ENCODE data around the gene MAX.

The MAX gene

GRCh38 chr14:65104791-65105190, 2.5 kb upstream of the MAX start:
- TF ChIP-seq CTCF (IDR thresholded peaks at IDR 0.05; ENCODE audit: extremely low read depth, missing control alignments): no peak
- no peak for DNase-seq (ENCODE audit: low spot score)

- DNase-seq (ENCODE audit: low spot score): no peak
- no peak for TF ChIP-seq CTCF (IDR thresholded peaks at IDR 0.05; ENCODE audit: extremely low read depth, missing control alignments)
These were observed 938 bp upstream of the MAX start for GRCh38 chr14:65103150-65103760.

DNA sequence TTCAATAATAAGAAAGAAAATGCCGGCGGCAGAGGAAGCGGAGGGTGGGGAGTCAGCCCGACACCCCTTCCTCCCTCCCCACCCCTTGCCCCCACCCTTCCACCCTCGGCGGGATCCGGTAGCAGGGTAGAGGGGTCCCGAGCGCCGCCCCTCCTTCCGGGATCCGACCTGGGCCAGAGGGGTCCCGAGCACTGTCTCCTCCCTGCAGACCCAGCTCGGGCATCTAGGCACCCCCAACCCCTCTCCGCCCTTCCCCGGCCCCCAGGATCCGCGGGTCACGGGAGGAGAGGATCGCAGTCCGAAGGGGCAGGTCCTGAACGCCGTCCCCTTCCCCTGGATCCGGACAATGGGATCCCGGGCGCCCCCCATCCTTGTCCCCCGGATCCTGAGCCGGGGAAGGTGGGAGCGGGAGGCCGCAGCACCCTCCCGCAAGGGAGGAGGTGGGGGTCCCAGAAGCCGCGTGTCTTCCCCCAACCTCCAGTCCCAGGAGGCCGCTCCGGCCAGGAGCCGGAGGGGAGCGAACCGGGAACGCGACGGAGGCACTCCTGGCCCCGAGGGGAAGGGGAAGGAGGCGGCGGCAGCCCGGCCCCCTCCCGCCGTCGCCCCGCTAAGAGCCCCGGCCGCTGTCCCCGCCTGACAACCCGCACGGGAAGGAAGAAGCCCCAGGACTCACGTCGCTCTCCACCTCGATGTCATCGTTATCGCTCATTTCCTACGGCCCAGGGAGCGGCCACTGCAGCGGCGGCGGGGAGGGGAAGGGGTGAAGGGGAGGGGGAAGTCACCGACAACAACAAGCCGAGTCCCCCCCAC, 481 bp downstream of the MAX start:
- DNase-seq (ENCODE audit: low spot score): no peak
- no peak for TF ChIP-seq CTCF (IDR thresholded peaks at IDR 0.05; ENCODE audit: extremely low read depth, missing control alignments)

DNA sequence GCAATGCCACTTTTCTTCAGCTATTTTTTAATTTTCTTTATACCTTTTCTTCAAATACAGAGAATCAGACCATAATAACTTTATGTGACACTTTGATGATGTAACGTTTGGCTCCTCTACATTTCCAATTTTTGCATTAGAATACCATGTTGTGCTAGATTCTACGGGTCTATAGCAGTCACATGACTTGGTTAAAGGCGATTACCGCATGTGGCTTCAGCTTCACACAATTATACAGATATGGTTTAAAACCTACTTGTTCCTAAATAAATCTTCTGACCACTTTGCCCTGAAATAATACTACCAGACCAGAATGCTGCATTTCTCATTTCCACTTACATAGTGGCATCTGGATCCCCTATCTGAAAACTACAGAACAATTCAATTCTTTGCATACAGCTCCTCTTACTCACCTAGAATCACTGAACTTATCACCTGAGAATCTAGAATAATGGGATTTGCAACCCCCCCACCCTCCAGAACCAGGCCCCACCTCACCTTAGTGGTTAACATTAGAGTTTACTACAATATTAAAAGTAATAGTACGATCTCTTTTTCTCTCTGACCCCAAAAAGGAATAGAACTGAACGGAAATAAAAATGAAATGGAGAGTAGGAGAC, 1.3 kb downstream of the MAX start:
- no peak for DNase-seq (ENCODE audit: low spot score)

GRCh38 chr14:65098586-65098985, 3.7 kb downstream of the MAX start:
- TF ChIP-seq CTCF (IDR thresholded peaks at IDR 0.05; ENCODE audit: extremely low read depth, missing control alignments): no peak
- DNase-seq (ENCODE audit: low spot score): peak; percentile 53

More for the DNA sequence above, 1.3 kb downstream of the MAX start:
- no peak for TF ChIP-seq CTCF (IDR thresholded peaks at IDR 0.05; ENCODE audit: extremely low read depth, missing control alignments)

GRCh38 chr14:65096323-65097089, 5.8 kb downstream of the MAX start:
- DNase-seq (ENCODE audit: low spot score): no peak
- TF ChIP-seq CTCF (IDR thresholded peaks at IDR 0.05; ENCODE audit: extremely low read depth, missing control alignments): no peak

Measured in GM20000 (cell line).